HepG2 (cell line): ENCODE data around the gene SPAG9. TPM values are rescaled to one million over a fixed set of nuclear protein-coding genes. Genes with fewer than 3 reads are reported as not detected.

Source experiments
- CENPT ChIP-seq: sonication (generic); formaldehyde crosslinking; IDR thresholded peaks from 2 replicates; pipeline ENCODE4 v1.8.0; 2022; ENCODE audit warnings: low read depth, mild to moderate bottlenecking, moderate library complexity, missing genetic modification reagents
- ETV5 ChIP-seq: IDR thresholded peaks from 2 replicates; pipeline ENCODE4 v1.6.1; 2018; ENCODE audit warnings: missing biosample characterization, missing genetic modification reagents, inconsistent platforms, borderline replicate concordance
- FOXO1 ChIP-seq: sonication (generic); formaldehyde crosslinking; IDR thresholded peaks from 2 replicates; pipeline ENCODE4 v1.4.0; 2020; ENCODE audit warnings: missing genetic modification reagents
- GABPB1 ChIP-seq: IDR thresholded peaks from 2 replicates; pipeline ENCODE4 v1.6.1; 2016; ENCODE audit warnings: mild to moderate bottlenecking, missing genetic modification reagents, moderate library complexity, missing compliant biosample characterization
- HNF4G ChIP-seq, 2 experiments: sonication (generic) in 1 of 2; formaldehyde crosslinking in 1 of 2; IDR thresholded peaks; 2 replicates each; pipeline versions ENCODE4 v1.4.0 to v1.6.1; 2011 to 2020; ENCODE audit warnings: borderline replicate concordance in 2 of 2, low read depth in 2 of 2, mild to moderate bottlenecking in 2 of 2, low read length in 1 of 2, missing genetic modification reagents in 1 of 2, moderate library complexity in 1 of 2
- HOXD1 ChIP-seq: sonication (generic); formaldehyde crosslinking; IDR thresholded peaks from 2 replicates; pipeline ENCODE4 v1.5.0; 2020; ENCODE audit warnings: missing genetic modification reagents
- MTF2 ChIP-seq: sonication (generic); formaldehyde crosslinking; IDR thresholded peaks from 2 replicates; pipeline ENCODE4 v1.5.0; 2020; ENCODE audit warnings: missing genetic modification reagents, borderline replicate concordance
- NFKB2 ChIP-seq: sonication (generic); formaldehyde crosslinking; IDR thresholded peaks from 2 replicates; pipeline ENCODE4 v1.4.0; 2020; ENCODE audit warnings: missing genetic modification reagents, borderline replicate concordance
- TBX2 ChIP-seq: sonication (generic); formaldehyde crosslinking; IDR thresholded peaks from 2 replicates; pipeline ENCODE4 v1.5.0; 2020; ENCODE audit warnings: missing genetic modification reagents, mild to moderate bottlenecking, borderline replicate concordance
- ZNF337 ChIP-seq: sonication (generic); formaldehyde crosslinking; IDR thresholded peaks from 2 replicates; pipeline ENCODE4 v1.5.1; 2020; ENCODE audit warnings: missing genetic modification reagents, low read depth, mild to moderate bottlenecking, borderline replicate concordance
- ZNF564 ChIP-seq: sonication (generic); formaldehyde crosslinking; IDR thresholded peaks from 2 replicates; pipeline ENCODE4 v1.8.1; 2023; ENCODE audit warnings: mild to moderate bottlenecking, missing genetic modification reagents
- ZNF589 ChIP-seq: sonication (generic); formaldehyde crosslinking; conservative IDR thresholded peaks from 2 replicates; pipeline ENCODE4 v1.8.0; 2022; ENCODE audit warnings: mild to moderate bottlenecking, moderate library complexity, missing genetic modification reagents
- ZNF724P ChIP-seq: sonication (generic); formaldehyde crosslinking; IDR thresholded peaks from 2 replicates; pipeline ENCODE4 v1.8.0; 2022; ENCODE audit warnings: missing genetic modification reagents, borderline replicate concordance
- polyA plus RNA-seq, 8 experiments: library from polyadenylated mRNA; depleted of rRNA in 3 of 8; stranded (reverse) in 7 of 8; unstranded in 1 of 8; fragments of >200 nt; fragmentation: Illumina TruSeq in 4 of 8; extraction: Trizol in 4 of 8; gene quantifications; 2 replicates each; pipeline versions ENCODE4 v1.2.1 to v1.2.3, GENCODE V29; 2011 to 2016; ENCODE audit warnings: low read depth in 4 of 8, missing spikeins in 1 of 8, mixed read lengths in 1 of 8; ENCODE audit not compliant: insufficient read depth in 1 of 8
- total RNA-seq, 5 experiments: library from RNA; depleted of rRNA; stranded (reverse); fragments of >200 nt; fragmentation: Illumina TruSeq; extraction: Trizol; gene quantifications; 2 replicates each; pipeline ENCODE4 v1.2.3, GENCODE V29; 2016; ENCODE audit warnings: low read depth in 1 of 5
- TF ChIP-seq, protein P1 (sequence below): sonication (generic); formaldehyde crosslinking; IDR thresholded peaks from 2 replicates; pipeline ENCODE4 v1.5.0; 2020; ENCODE audit warnings: mild to moderate bottlenecking, missing genetic modification reagents, borderline replicate concordance
- TF ChIP-seq, protein P2 (sequence below): IDR thresholded peaks from 2 replicates; pipeline ENCODE4 v1.6.1; 2016
- TF ChIP-seq, protein P3 (sequence below): IDR thresholded peaks from 2 replicates; pipeline ENCODE4 v1.6.1; 2016; ENCODE audit warnings: missing compliant biosample characterization, missing genetic modification reagents, borderline replicate concordance
- TF ChIP-seq, protein P4 (sequence below): sonication (generic); formaldehyde crosslinking; IDR thresholded peaks from 2 replicates; pipeline ENCODE4 v1.4.0; 2020; ENCODE audit warnings: missing genetic modification reagents
- TF ChIP-seq, protein P5 (sequence below): IDR thresholded peaks from 2 replicates; pipeline ENCODE4 v1.6.1; 2012; ENCODE audit warnings: low read depth, low read length, improper control_type of control experiment
- TF ChIP-seq, protein P6 (sequence below): sonication (generic); formaldehyde crosslinking; IDR thresholded peaks from 2 replicates; pipeline ENCODE4 v1.4.0; 2020; ENCODE audit warnings: mild to moderate bottlenecking, missing genetic modification reagents
- TF ChIP-seq, protein P7 (sequence below): sonication (generic); formaldehyde crosslinking; IDR thresholded peaks from 2 replicates; pipeline ENCODE4 v1.8.1; 2023; ENCODE audit warnings: mild to moderate bottlenecking, missing genetic modification reagents

The SPAG9 gene
- total and polyA plus RNA-seq, 2 of the 13 experiments (the other 11 are each of a cell fraction or from before 2014, with no cell fraction given) = 43.2 to 78.6 TPM

DNA sequence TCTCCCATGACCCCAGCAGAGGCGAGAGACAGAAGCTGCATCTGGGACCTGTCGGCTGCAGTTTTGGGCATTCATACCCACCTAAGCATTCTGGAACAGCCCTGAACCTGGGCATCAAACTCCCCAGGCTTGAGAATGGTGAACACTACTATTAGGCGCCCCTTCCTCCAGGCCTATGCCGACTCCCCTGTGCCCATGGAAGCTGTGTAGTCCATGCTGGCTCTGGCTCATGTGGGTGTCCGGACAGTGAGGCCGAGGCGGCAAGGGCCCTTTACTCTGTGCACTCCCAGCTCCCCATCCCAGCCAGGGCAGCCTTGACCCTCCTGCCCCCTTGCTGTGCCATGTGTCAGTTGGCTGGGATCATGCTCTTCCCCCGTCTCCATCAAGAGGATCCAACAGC lies 165.5 kb downstream of the SPAG9 start (continued):
- TF ChIP-seq, protein P1, sequence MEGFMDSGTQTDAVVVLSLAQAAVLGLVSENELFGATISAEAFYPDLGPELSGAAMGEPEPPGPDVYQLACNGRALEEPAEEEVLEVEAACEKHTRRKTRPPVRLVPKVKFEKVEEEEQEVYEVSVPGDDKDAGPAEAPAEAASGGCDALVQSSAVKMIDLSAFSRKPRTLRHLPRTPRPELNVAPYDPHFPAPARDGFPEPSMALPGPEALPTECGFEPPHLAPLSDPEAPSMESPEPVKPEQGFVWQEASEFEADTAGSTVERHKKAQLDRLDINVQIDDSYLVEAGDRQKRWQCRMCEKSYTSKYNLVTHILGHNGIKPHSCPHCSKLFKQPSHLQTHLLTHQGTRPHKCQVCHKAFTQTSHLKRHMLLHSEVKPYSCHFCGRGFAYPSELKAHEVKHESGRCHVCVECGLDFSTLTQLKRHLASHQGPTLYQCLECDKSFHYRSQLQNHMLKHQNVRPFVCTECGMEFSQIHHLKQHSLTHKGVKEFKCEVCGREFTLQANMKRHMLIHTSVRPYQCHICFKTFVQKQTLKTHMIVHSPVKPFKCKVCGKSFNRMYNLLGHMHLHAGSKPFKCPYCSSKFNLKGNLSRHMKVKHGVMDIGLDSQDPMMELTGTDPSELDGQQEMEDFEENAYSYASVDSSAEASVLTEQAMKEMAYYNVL (CRISPR knock-in tag) = 0 out of 2 replicates have a peak, but pooled peaks have one; percentile 10
- TF ChIP-seq, protein P2, sequence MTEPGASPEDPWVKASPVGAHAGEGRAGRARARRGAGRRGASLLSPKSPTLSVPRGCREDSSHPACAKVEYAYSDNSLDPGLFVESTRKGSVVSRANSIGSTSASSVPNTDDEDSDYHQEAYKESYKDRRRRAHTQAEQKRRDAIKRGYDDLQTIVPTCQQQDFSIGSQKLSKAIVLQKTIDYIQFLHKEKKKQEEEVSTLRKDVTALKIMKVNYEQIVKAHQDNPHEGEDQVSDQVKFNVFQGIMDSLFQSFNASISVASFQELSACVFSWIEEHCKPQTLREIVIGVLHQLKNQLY (CRISPR knock-in tag) = no peak
- 0 out of 2 replicates have a peak, but pooled peaks have one; percentile 18 for TF ChIP-seq GABPB1 (CRISPR knock-in tag)
- no peak for TF ChIP-seq ZNF589 (CRISPR knock-in tag)
- TF ChIP-seq, protein P3, sequence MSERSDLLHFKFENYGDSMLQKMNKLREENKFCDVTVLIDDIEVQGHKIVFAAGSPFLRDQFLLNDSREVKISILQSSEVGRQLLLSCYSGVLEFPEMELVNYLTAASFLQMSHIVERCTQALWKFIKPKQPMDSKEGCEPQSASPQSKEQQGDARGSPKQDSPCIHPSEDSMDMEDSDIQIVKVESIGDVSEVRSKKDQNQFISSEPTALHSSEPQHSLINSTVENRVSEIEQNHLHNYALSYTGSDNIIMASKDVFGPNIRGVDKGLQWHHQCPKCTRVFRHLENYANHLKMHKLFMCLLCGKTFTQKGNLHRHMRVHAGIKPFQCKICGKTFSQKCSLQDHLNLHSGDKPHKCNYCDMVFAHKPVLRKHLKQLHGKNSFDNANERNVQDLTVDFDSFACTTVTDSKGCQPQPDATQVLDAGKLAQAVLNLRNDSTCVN = no peak
- TF ChIP-seq MTF2 (CRISPR knock-in tag) = no peak
- TF ChIP-seq, protein P4, sequence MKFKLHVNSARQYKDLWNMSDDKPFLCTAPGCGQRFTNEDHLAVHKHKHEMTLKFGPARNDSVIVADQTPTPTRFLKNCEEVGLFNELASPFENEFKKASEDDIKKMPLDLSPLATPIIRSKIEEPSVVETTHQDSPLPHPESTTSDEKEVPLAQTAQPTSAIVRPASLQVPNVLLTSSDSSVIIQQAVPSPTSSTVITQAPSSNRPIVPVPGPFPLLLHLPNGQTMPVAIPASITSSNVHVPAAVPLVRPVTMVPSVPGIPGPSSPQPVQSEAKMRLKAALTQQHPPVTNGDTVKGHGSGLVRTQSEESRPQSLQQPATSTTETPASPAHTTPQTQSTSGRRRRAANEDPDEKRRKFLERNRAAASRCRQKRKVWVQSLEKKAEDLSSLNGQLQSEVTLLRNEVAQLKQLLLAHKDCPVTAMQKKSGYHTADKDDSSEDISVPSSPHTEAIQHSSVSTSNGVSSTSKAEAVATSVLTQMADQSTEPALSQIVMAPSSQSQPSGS (CRISPR knock-in tag) = no peak
- no peak for TF ChIP-seq HOXD1 (CRISPR knock-in tag)
- TF ChIP-seq, protein P5, sequence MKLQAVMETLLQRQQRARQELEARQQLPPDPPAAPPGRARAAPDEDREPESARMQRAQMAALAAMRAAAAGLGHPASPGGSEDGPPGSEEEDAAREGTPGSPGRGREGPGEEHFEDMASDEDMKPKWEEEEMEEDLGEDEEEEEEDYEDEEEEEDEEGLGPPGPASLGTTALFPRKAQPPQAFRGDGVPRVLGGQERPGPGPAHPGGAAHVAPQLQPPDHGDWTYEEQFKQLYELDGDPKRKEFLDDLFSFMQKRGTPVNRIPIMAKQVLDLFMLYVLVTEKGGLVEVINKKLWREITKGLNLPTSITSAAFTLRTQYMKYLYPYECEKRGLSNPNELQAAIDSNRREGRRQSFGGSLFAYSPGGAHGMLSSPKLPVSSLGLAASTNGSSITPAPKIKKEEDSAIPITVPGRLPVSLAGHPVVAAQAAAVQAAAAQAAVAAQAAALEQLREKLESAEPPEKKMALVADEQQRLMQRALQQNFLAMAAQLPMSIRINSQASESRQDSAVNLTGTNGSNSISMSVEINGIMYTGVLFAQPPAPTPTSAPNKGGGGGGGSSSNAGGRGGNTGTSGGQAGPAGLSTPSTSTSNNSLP = no peak
- no peak for TF ChIP-seq ZNF337 (CRISPR knock-in tag)
- TF ChIP-seq ZNF564 = no peak
- TF ChIP-seq, protein P6, sequence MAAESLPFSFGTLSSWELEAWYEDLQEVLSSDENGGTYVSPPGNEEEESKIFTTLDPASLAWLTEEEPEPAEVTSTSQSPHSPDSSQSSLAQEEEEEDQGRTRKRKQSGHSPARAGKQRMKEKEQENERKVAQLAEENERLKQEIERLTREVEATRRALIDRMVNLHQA (CRISPR knock-in tag) = no peak
- TF ChIP-seq HNF4G (IDR thresholded peaks at IDR 0.05; ENCODE audit: borderline replicate concordance, low read depth, low read length) = no peak
- TF ChIP-seq HNF4G (CRISPR knock-in tag; IDR thresholded peaks at IDR 0.05; ENCODE audit: borderline replicate concordance, low read depth) = no peak
- TF ChIP-seq, protein P7, sequence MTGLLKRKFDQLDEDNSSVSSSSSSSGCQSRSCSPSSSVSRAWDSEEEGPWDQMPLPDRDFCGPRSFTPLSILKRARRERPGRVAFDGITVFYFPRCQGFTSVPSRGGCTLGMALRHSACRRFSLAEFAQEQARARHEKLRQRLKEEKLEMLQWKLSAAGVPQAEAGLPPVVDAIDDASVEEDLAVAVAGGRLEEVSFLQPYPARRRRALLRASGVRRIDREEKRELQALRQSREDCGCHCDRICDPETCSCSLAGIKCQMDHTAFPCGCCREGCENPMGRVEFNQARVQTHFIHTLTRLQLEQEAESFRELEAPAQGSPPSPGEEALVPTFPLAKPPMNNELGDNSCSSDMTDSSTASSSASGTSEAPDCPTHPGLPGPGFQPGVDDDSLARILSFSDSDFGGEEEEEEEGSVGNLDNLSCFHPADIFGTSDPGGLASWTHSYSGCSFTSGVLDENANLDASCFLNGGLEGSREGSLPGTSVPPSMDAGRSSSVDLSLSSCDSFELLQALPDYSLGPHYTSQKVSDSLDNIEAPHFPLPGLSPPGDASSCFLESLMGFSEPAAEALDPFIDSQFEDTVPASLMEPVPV (CRISPR knock-in tag) = no peak
- TF ChIP-seq ZNF724P = 0 out of 2 replicates have a peak, but pooled peaks have one; percentile 23
- TF ChIP-seq NFKB2 (CRISPR knock-in tag) = no peak
- 0 out of 2 replicates have a peak, but pooled peaks have one; percentile 5 for TF ChIP-seq ETV5
- TF ChIP-seq CENPT (CRISPR knock-in tag) = no peak
- no peak for TF ChIP-seq TBX2 (CRISPR knock-in tag)
- no peak for TF ChIP-seq FOXO1 (CRISPR knock-in tag)
